ENCODE data around the gene CMTM8.

DNA sequence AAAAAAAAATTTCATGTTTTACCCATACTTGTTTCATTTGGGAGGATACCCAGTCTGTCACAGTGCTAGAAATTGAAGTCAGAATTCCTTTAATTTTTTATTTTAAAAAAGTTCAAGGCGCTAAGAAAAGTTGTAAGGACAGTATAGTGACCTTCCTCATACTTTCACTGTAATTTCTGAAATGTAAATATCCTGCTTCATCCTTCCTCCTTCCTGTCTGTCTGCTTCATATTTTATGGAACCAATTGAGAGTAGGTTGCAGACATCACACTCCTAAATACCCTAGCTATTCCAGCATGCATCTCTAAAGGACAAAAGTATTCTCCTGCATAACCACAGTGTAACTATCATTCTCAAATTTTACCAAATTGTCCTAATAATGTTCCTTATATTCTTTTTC lies 35.8 kb downstream of the CMTM8 start:
- TF ChIP-seq, protein P1, sequence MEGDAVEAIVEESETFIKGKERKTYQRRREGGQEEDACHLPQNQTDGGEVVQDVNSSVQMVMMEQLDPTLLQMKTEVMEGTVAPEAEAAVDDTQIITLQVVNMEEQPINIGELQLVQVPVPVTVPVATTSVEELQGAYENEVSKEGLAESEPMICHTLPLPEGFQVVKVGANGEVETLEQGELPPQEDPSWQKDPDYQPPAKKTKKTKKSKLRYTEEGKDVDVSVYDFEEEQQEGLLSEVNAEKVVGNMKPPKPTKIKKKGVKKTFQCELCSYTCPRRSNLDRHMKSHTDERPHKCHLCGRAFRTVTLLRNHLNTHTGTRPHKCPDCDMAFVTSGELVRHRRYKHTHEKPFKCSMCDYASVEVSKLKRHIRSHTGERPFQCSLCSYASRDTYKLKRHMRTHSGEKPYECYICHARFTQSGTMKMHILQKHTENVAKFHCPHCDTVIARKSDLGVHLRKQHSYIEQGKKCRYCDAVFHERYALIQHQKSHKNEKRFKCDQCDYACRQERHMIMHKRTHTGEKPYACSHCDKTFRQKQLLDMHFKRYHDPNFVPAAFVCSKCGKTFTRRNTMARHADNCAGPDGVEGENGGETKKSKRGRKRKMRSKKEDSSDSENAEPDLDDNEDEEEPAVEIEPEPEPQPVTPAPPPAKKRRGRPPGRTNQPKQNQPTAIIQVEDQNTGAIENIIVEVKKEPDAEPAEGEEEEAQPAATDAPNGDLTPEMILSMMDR (IDR thresholded peaks at IDR 0.05; ENCODE audit: borderline replicate concordance, extremely low read depth, low read length, poor library complexity, severe bottlenecking) = no peak
- no peak for TF ChIP-seq EZH2 (IDR thresholded peaks at IDR 0.05; ENCODE audit: borderline replicate concordance, low read depth, low read length, severe bottlenecking)
